NCI-H524 treated with DMSO at 0.1 percent for 48 hours (cell line): ENCODE measurements around the gene GAMT.

Experiments used
- DNase-seq: peaks from one replicate; lab custom pipeline; 2025; lab: John Stamatoyannopoulos, UW

The GAMT gene

GRCh38 chr19:1400281-1401137, 833 bp downstream of the GAMT start:
- DNase-seq = no peak

- DNase-seq = no peak
These were observed 1.6 kb downstream of the GAMT start for GRCh38 chr19:1399745-1400144.

GRCh38 chr19:1399079-1399478, 2.3 kb downstream of the GAMT start:
- no peak for DNase-seq

DNA sequence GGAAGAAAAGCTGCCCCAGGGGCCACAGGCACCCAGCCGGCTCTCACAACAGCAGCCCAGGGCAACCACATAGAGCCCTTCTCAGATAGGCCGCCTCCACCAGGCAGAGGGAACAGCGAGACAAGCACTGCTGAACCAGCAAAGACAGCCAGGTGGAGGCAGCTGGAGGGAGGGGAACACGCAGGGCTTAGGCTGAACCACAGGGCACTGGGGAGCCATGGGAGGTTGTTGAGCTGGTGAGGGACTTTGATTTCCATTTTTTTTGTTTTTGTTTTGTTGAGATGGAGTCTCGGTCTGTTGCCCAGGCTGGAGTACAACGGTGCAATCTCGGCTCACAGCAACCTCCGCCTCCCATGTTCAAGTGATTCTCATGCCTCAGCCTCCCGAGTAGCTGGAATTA, 3.5 kb downstream of the GAMT start:
- DNase-seq = no peak

DNA sequence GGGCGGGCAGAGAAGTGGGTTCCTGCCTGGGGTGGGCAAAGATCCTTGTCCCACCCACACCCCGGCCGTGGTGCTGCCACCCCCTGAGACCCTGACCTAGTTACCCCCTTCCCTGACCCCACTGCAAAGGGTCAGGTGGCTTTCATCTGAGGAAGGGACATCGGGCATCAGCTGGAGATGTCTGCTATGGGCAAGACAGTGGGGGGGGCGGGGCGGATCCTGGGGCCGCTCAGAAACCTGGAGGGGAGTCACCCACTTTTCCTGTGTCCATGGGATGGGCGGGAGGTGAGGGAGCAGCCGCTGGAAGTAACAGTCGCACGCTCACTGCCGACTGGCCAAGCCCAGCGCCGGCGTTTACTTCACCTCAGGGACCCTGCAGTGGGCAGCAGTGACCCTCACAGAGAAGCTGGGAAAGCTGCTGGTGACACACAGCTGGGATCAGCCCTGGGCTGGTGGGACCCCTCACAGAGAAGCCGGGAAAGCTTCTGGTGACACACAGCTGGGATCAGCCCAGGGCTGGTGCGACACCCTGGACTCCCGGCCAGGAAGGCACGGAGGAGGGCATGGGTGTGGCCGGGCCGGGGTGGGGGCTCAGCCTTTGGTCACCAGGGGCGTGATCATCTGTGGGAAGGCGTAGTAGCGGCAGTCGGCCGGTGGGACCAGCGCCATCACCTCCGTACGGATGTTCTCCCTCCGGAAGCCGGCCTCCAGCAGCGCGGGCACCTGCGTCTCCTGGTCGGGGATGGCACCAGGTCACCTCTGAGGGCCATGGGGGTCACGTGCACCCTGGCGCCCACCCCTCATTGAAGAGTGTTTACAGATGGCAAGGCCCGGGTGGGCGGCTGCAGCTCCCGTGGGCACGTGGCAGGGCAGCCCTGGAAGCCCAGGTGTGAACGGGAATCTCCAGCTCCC, 4.3 kb downstream of the GAMT start:
- no peak for DNase-seq

- DNase-seq = no peak
These were observed 5.1 kb downstream of the GAMT start for GRCh38 chr19:1396019-1396767.

DNA sequence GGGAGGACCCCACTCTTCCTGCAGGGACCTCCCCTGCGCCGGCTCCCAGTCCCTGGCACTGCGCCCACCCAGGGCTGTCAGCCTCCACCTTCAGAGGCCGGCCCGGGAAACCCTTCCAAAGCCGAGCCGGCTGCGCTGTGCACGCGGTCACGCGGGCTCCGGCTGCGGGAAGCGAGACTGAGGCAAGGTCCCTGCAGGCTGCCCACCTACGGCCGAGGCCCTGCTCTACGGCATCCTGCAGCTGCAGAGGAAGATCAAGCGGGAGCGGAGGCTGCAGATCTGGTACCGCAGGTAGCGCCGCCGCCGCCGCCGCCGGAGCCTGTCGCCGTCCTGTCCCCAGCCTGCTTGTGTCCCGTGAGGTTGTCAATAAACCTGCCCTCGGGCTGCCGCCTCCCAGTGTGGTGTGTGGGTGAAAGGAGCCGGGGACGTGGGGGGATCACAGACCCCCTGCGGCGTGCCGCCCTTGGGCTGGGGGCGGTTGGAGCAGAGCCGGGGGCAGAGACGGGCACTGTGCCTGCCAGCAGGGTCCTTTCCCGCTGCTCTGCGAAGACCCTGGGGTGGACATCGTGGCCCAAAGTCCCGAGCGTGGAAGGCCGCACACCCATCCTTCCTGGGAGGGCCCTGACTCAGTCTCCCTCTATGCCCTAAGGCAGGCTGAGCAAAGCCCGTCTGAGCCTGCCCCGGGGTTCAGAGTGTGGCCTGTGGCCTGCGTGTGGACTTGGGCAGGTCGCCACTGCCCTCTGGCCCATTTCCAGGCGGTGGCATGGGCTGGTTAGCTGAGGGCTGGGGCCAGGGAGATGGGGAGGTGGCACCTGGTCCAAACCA, 5.9 kb downstream of the GAMT start:
- no peak for DNase-seq

DNA sequence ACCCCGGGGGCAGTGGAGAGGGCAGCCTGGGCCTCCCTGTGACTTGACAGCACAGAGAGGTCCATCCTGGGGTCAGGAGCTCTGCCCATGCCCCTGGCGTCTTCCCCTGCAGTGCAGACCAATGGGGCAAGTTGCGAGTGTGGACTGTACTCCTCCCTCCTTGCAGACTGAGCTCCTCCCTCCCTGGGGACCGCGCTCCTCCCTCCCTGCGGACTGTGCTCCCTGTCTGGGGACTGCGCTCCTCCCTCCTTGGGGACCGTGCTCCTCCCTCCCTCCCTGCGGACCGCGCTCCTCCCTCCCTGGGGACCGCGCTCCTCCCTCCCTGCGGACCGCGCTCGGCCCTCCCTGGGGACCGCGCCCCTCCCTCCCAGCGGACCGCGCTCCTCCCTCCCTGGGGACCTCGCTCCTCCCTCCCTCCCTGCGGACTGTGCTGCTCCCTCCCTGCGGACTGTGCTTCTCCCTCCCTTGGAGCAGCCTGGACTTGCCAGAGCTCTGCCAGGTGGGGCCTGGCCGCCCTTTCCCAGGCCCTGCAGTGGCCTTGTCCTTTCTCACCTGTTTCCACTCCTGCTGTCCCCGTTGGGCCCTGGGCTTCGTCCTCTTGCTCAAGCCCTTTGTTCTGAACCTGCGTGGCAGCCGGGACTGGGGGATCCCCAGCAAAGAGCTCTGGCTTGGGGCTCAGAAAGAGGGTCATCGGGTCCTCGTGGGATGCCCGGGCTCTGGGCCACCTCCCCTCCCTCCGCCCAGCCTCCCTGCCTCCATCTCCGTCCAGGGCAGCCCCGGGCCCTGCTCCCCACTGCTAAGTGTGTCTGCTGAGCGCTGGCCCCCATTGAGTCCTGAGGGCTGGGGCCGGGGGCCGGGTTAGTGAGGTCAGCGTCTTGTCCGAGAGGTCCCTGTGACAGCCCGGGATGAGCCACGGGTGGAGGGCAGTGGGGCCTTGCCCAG, 6.8 kb downstream of the GAMT start:
- no peak for DNase-seq

GRCh38 chr19:1393841-1394240, 7.5 kb downstream of the GAMT start:
- no peak for DNase-seq

- DNase-seq = no peak
These were observed 8.3 kb downstream of the GAMT start for GRCh38 chr19:1392939-1393530.

DNA sequence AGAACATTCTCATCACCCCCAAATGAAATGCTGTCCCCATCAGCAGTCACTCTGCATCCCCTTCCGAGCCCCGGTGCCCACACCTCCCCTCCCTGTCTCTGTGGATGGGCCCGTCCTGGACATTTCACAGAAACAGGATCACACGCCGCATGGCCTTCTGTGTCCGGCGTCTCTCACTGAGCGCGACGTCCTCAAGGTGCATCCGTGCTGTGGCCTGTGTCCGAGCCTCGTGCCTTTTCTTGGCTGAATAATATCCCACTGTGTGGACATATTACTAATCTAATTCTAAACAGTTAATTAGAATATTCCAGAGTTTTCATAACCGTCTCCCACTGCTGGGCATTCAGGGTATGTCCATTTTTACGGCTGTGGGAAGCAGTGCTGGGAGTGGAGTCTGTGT, 8.9 kb downstream of the GAMT start:
- DNase-seq = no peak

DNA sequence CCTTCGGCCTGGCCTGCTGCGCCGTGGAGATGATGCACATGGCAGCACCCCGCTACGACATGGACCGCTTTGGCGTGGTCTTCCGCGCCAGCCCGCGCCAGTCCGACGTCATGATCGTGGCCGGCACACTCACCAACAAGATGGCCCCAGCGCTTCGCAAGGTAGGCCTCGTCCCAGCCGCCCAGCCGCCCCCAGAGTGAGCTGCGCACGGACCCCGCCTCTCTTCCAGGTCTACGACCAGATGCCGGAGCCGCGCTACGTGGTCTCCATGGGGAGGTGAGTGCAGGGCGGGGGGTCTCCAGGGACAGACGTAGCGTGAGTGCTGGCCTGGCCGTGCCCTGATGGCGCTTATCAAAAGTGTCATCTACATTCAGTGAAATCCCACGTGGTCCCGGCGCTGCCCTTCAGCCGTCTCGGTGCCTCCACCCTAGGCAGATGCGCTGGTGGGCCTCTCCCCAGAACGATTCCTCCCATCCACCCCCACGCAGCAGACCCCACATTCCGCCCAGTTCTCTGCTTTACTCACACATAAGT, 10.4 kb downstream of the GAMT start:
- no peak for DNase-seq

GRCh38 chr19:1389033-1389940, 12.1 kb downstream of the GAMT start:
- DNase-seq = no peak

GRCh38 chr19:1388637-1389026, 12.7 kb downstream of the GAMT start:
- no peak for DNase-seq

DNA sequence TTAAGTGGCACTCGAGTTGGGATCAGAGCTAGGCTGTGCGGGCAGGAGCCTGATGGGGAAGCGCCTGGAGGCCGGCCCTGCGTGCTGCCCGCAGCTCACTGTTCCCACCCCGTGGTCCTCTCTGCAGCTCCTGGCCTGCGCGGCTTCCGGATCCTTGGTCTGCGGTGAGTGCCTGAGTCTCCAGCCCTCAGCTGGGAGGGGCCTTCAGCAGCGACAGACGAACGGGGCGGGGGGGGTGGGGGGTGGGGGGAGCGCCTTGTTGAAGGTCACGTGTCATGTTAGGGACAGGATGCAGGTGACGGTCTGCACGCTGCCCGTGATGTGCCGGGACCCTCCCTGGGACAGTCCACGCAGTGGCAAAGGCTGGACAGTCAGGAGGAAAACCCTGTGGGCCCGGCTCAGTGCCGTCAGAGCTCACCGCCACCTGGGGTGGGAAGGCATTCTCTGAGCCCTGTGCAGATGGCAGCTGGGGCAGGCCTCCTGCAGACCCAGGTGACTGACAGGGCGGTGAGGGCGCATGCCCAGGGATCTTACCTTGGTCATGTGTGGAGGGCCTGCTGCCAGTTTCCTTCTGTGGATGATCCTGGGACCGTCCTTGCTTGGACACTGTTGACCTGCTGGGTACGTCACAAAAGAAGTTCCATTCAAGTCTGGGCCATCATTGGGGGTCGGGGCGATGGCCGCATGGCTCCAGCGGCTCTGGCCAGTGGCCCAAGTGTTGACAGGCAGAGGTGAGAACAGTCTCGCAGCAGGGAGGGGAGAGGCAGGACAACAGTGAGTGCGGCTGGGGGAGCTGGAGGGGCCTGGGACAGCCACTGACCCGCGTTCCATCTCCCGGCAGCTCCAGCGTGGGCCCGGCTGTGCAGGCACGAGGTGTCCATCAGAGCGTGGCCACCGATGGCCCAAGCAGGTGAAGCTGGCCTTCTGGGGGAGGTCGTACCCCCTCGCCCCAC, 13.4 kb downstream of the GAMT start:
- no peak for DNase-seq

DNA sequence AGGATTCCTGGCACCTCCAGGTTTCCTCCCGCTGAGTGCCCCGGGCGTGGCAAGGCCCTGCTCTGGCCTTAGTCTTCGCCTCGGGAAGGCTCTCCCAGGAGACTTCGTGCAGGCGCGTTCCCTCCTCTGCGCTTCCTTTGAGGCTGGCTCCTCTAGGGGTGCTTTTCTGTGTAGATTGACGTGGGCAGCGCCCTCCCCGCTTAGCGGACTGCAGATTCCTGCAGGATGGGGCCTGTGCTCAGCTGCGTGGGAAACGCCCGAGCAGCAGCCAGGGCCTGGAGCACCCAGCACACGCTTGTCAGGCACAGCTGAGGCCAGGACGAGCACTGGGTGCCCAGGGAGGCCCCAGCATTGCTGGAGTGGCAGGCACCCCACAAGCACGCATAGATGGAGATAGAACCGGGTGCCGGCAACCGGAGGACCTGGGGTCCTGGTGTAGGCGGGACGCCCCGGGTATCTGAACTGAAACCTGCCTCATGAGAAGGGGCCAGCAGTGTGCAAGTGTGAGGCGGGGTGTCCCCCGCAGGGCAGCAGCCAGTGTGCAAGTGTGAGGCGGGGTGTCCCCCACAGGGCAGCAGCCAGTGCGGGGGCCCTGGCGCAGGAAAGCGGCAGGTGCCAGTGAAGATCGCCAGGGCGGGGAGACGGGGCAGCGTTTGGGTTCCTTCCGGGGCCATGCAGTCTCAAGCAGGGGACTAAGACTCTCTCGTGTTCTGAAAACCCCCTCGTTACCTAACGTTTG, 14.2 kb downstream of the GAMT start:
- no peak for DNase-seq

GRCh38 chr19:1385816-1386215, 15.5 kb downstream of the GAMT start:
- DNase-seq = no peak
